A673 (cell line): ENCODE measurements around the gene ANKRD11. TPM values are rescaled to one million over a fixed set of nuclear protein-coding genes. Genes with fewer than 3 reads are reported as not detected.
A peak's percentile ranks its signal among the peaks of the same experiment; 100 is the strongest.

Experiments used
- BruUV-seq: library from RNA; stranded (reverse); fragments of 400-500 nt; replicated peaks from 2 replicates; lab custom pipeline; 2021; lab: Mats Ljungman, UMichigan
- CTCF ChIA-PET: fragments of 300-600 bp; sonication (Branson Sonifier 250); formaldehyde crosslinking; loops from one replicate; lab custom pipeline; 2022; ENCODE audit warnings: antibody characterized with exemption; lab: Charles Lee
- POLR2A ChIA-PET: fragments of 300-600 bp; sonication (Branson Sonifier 250); formaldehyde crosslinking; loops from one replicate; lab custom pipeline; 2022; ENCODE audit warnings: antibody characterized with exemption; ENCODE audit not compliant: low non-redundant PET; lab: Charles Lee
- DNase-seq: peaks from one replicate; pipeline ENCODE4 v3.0.0-alpha.2; 2015; ENCODE audit warnings: low spot score
- H3K27ac ChIP-seq: fragments of 200-600 bp; sonication (generic); 2 replicates; pipeline ENCODE4 v1.5.1; 2016; ENCODE audit warnings: mixed run types, low read depth, mild to moderate bottlenecking, mixed read lengths, antibody characterized with exemption, low read length; ENCODE audit not compliant: poor library complexity, severe bottlenecking
- H3K27me3 ChIP-seq: fragments of 200-600 bp; sonication (generic); replicated peaks from 2 replicates; pipeline ENCODE4 v1.6.1; 2017; ENCODE audit warnings: mixed run types, low read depth, mild to moderate bottlenecking, mixed read lengths, antibody characterized with exemption, low read length; ENCODE audit not compliant: insufficient read depth, poor library complexity
- H3K36me3 ChIP-seq: fragments of 200-600 bp; sonication (generic); 2 replicates; pipeline ENCODE4 v1.6.1; 2016; ENCODE audit warnings: mixed run types, mild to moderate bottlenecking, mixed read lengths, antibody characterized with exemption, low read length; ENCODE audit not compliant: insufficient read depth, poor library complexity, severe bottlenecking
- H3K4me1 ChIP-seq: fragments of 200-600 bp; sonication (generic); 2 replicates; pipeline ENCODE4 v1.6.1; 2017; ENCODE audit warnings: mixed run types, mild to moderate bottlenecking, mixed read lengths, antibody characterized with exemption, low read length; ENCODE audit not compliant: insufficient read depth, poor library complexity, severe bottlenecking
- H3K4me3 ChIP-seq: fragments of 200-600 bp; sonication (generic); 2 replicates; pipeline ENCODE4 v1.5.1; 2016; ENCODE audit warnings: low read depth, mixed run types, mild to moderate bottlenecking, mixed read lengths, low read length; ENCODE audit not compliant: poor library complexity, severe bottlenecking
- H3K9me3 ChIP-seq: fragments of 200-600 bp; sonication (generic); 2 replicates; pipeline ENCODE4 v1.6.1; 2016; ENCODE audit warnings: mixed run types, low read depth, mild to moderate bottlenecking, mixed read lengths, antibody characterized with exemption, low read length; ENCODE audit not compliant: poor library complexity, severe bottlenecking
- CTCF ChIP-seq: fragments of 300-800, 200-600 bp; sonication (generic); conservative IDR thresholded peaks from 2 replicates; pipeline ENCODE4 v1.5.1; 2017; ENCODE audit warnings: low read depth, mild to moderate bottlenecking, antibody characterized with exemption, low read length, moderate library complexity, mixed read lengths
- EZH2 ChIP-seq: fragments of 200-600 bp; sonication (generic); IDR thresholded peaks from 2 replicates; pipeline ENCODE4 v1.6.1; 2017; ENCODE audit warnings: borderline replicate concordance, low read depth, mild to moderate bottlenecking, mixed read lengths, antibody characterized with exemption, low read length; ENCODE audit not compliant: poor library complexity, severe bottlenecking
- intact Hi-C: fragments of 100-400 bp; cut with micrococcal nuclease; formaldehyde crosslinking; loops from one replicate; pipeline ENCODE4 v1.10.0; 2022; ENCODE audit not compliant: unreplicated experiment
- total RNA-seq: library from RNA; stranded (reverse); gene quantifications from 2 replicates; pipeline ENCODE4 v1.2.3, GENCODE V29; 2021

Gene ANKRD11
- total RNA-seq, 1 experiment from 2014 or later: 217 TPM

GRCh38 chr16:89507834-89508590 is 17.7 kb upstream of the ANKRD11 start, which contains the start of gene SPG7:
TSS of gene SPG7 (plus strand) at chr16:89508403. CDS start at chr16:89508418, 15 bp downstream.
- POLR2A ChIA-PET: no interaction called here
- no peaks in the 10 kb centered on the region for H3K27me3 ChIP-seq
- H3K4me1 ChIP-seq: peaks cover 21% of the 10 kb centered on the region
- 0 out of 2 replicates have a peak, but pooled peaks have one; percentile 9 for TF ChIP-seq CTCF
- TF ChIP-seq EZH2: no peak
- no peaks in the 10 kb centered on the region for H3K9me3 ChIP-seq
- BruUV-seq: no TSS peak
- peak; percentile 91 for DNase-seq
- peak within 1 kb of the TSS; percentile 94 for H3K27ac ChIP-seq
- H3K36me3 ChIP-seq: peaks cover 25% of the 10 kb centered on the region
- CTCF ChIA-PET: interaction anchor here (0.9 kb wide), 1 partner anchor 158 kb away, joined by 3 read pairs; no protein-coding TSS in a partner anchor
- intact Hi-C loops: loop anchor here (5.0 to 10.0 kb wide), 2 partner anchors 176 to 263 kb away; no protein-coding TSS in a partner anchor
- H3K4me3 ChIP-seq: peak within 1 kb of the TSS; percentile 96

- ChIA-PET POLR2A (interaction anchor here (0.6 kb wide), 1 partner anchor 252 kb away, joined by 12 read pairs; no protein-coding TSS in a partner anchor), CTCF (interaction anchor here (0.9 kb wide), 1 partner anchor 157 kb away, joined by 3 read pairs; no protein-coding TSS in a partner anchor)
- BruUV-seq: no TSS peak
- Histone ChIP-seq H3K4me1 (peaks cover 21% of the 10 kb centered on the region), H3K9me3 (no peaks in the 10 kb centered on the region), H3K27me3 (no peaks in the 10 kb centered on the region), H3K4me3 (peak overlapping the region; percentile 96), H3K27ac (peak overlapping the region; percentile 94), H3K36me3 (peaks cover 18% of the 10 kb centered on the region)
- intact Hi-C loops: loop anchor here (5.0 to 10.0 kb wide), 2 partner anchors 175 to 263 kb away; no protein-coding TSS in a partner anchor
- no peak for TF ChIP-seq CTCF
- no peak for TF ChIP-seq EZH2
- no peak for DNase-seq
These were observed 17.0 kb upstream of the ANKRD11 start for GRCh38 chr16:89507214-89507833.

- no peak for TF ChIP-seq EZH2
- TF ChIP-seq CTCF: no peak
- Histone ChIP-seq H3K4me1 (peaks cover 21% of the 10 kb centered on the region), H3K4me3 (no peak overlapping the region), H3K36me3 (peaks cover 15% of the 10 kb centered on the region), H3K9me3 (no peaks in the 10 kb centered on the region), H3K27ac (no peak overlapping the region), H3K27me3 (no peaks in the 10 kb centered on the region)
- no peak for DNase-seq
- intact Hi-C loops: loop anchor here (5.0 to 10.0 kb wide), 2 partner anchors 174 to 262 kb away; no protein-coding TSS in a partner anchor
- CTCF ChIA-PET: no interaction called here
- no TSS peak for BruUV-seq
- POLR2A ChIA-PET: interaction anchor here (0.6 kb wide), 1 partner anchor 251 kb away, joined by 12 read pairs; no protein-coding TSS in a partner anchor
These were observed 16.4 kb upstream of the ANKRD11 start for GRCh38 chr16:89506791-89507191.
